OCI-LY1 (cell line): ENCODE measurements around the gene TMEM18.

ENCODE experiments used
- H2AFZ ChIP-seq: fragments of 200-600 bp; sonication (generic), shearing (Covaris generic); 2 replicates; pipeline ENCODE4 v1.6.0; 2014; ENCODE audit warnings: antibody characterized with exemption, mild to moderate bottlenecking, low read length
- H3F3A ChIP-seq: fragments of 200-600 bp; sonication (generic), shearing (Covaris generic); 2 replicates; pipeline ENCODE4 v1.6.0; 2014; ENCODE audit warnings: mild to moderate bottlenecking, antibody characterized with exemption, low read length, moderate library complexity; ENCODE audit not compliant: insufficient read depth
- H3K27ac ChIP-seq: fragments of 200-600 bp; sonication (generic); 2 replicates; pipeline ENCODE4 v1.5.1; 2014; ENCODE audit warnings: low read length, mixed run types, mild to moderate bottlenecking, low read depth; ENCODE audit not compliant: poor library complexity, severe bottlenecking
- H3K27me3 ChIP-seq: fragments of 200-600 bp; sonication (generic); 2 replicates; pipeline ENCODE4 v1.6.0; 2014; ENCODE audit warnings: antibody characterized with exemption, mild to moderate bottlenecking, low read length, moderate library complexity; ENCODE audit not compliant: insufficient read depth
- H3K36me3 ChIP-seq: fragments of 200-600 bp; sonication (generic); 2 replicates; pipeline ENCODE4 v1.6.1; 2014; ENCODE audit warnings: mild to moderate bottlenecking, antibody characterized with exemption, low read length, moderate library complexity, mixed read lengths; ENCODE audit not compliant: insufficient read depth
- H3K4me1 ChIP-seq: fragments of 200-600 bp; sonication (generic); 2 replicates; pipeline ENCODE4 v1.5.1; 2014; ENCODE audit warnings: mild to moderate bottlenecking, low read length, moderate library complexity; ENCODE audit not compliant: insufficient read depth, severe bottlenecking
- H3K4me2 ChIP-seq: fragments of 200-600 bp; sonication (generic), shearing (Covaris generic); 2 replicates; pipeline ENCODE4 v1.6.1; 2014; ENCODE audit warnings: low read length
- H3K4me3 ChIP-seq: fragments of 200-600 bp; sonication (generic); 2 replicates; pipeline ENCODE4 v1.5.1; 2014; ENCODE audit warnings: low read length, low read depth, mild to moderate bottlenecking, mixed read lengths; ENCODE audit not compliant: poor library complexity, severe bottlenecking
- H3K79me2 ChIP-seq: fragments of 200-600 bp; shearing (Covaris generic); 2 replicates; pipeline ENCODE4 v1.6.1; 2016; ENCODE audit warnings: mixed run types, low read length, mixed read lengths; ENCODE audit not compliant: insufficient read depth
- H3K9ac ChIP-seq: fragments of 200-600 bp; sonication (generic), shearing (Covaris generic); 2 replicates; pipeline ENCODE4 v1.6.1; 2014; ENCODE audit warnings: mild to moderate bottlenecking, low read length, mixed read lengths
- H3K9me2 ChIP-seq: fragments of 200-600 bp; sonication (generic), shearing (Covaris generic); 2 replicates; pipeline ENCODE4 v1.6.1; 2014; ENCODE audit warnings: low read depth, mild to moderate bottlenecking, low read length, mixed read lengths
- H3K9me3 ChIP-seq: fragments of 200-600 bp; shearing (Covaris generic); 2 replicates; pipeline ENCODE4 v1.6.1; 2014; ENCODE audit warnings: low read length, mixed read lengths
- H4K20me1 ChIP-seq: fragments of 200-600 bp; sonication (generic), shearing (Covaris generic); 2 replicates; pipeline ENCODE4 v1.6.0; 2016; ENCODE audit warnings: mild to moderate bottlenecking, low read length; ENCODE audit not compliant: insufficient read depth
- CTCF ChIP-seq: fragments of 200-600 bp; sonication (generic), shearing (Covaris generic); IDR thresholded peaks from 2 replicates; pipeline ENCODE4 v1.5.1; 2017; ENCODE audit warnings: mild to moderate bottlenecking, antibody characterized with exemption, low read length, moderate library complexity, mixed read lengths
- EZH2 ChIP-seq: fragments of 200-600 bp; sonication (generic), shearing (Covaris generic); IDR thresholded peaks from 2 replicates; pipeline ENCODE4 v1.8.0; 2017; ENCODE audit warnings: borderline replicate concordance, mixed run types, mild to moderate bottlenecking, antibody characterized with exemption, low read length, moderate library complexity, mixed read lengths

TMEM18 gene

DNA sequence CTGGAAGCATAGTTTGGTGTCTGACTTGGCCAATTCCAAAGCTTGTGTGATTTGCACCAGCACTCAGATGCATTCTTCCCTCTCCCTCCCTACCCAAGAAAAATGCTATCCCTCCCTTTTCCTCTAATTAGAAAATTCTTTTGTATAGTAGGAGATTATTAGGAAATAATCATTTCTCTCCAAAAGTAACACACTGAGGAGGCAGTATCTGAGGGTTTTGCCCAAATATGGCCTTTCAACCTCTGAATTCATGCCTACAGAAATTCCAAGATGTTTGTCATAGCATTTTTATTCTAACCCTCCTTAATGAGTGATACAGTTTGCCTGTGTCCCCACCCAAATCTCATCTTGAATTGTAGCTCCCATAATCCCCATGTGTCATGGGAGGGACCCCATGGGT lies 5.0 kb upstream of the TMEM18 start:
- no peaks in the 10 kb centered on the region for H3K9me2 ChIP-seq
- H3K9ac ChIP-seq = no peak overlapping the region
- no peaks in the 10 kb centered on the region; the same call in 1 of the 2 replicates for H3K36me3 ChIP-seq
- H3K27me3 ChIP-seq = no peaks in the 10 kb centered on the region
- no peak for TF ChIP-seq EZH2
- TF ChIP-seq CTCF = no peak
- H3K4me2 ChIP-seq = no peak overlapping the region
- peaks cover 8% of the 10 kb centered on the region for H3K4me1 ChIP-seq
- no peaks in the 10 kb centered on the region for H3F3A ChIP-seq
- no peak overlapping the region for H2AFZ ChIP-seq
- no peaks in the 10 kb centered on the region for H3K79me2 ChIP-seq
- H3K27ac ChIP-seq = no peak overlapping the region
- H4K20me1 ChIP-seq = no peaks in the 10 kb centered on the region
- H3K9me3 ChIP-seq = peaks cover 12% of the 10 kb centered on the region; the same call in 1 of the 2 replicates
- no peak overlapping the region for H3K4me3 ChIP-seq

DNA sequence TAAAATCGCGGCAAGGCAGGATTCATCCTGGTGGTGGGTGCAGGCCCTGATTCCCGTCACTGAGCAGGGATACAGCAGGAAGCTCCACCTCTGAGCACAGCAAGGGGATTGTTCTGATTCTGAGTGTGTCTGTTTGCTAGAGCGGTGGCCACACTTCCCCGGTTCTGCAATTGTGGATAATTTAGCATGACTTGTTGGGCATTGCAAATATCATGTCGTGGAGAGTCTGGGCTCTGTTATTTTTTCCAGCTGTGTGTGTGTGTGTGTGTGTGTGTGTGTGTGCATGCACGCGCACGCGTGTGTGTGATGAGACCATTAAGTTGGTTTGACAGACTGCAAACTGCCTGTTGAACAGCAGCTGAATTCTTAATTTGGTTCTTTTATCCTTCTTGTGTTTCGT lies 4.1 kb upstream of the TMEM18 start:
- H3K9me3 ChIP-seq = peaks cover 12% of the 10 kb centered on the region; the same call in 1 of the 2 replicates
- H3K4me2 ChIP-seq = no peak overlapping the region
- H4K20me1 ChIP-seq = no peaks in the 10 kb centered on the region
- peaks cover 8% of the 10 kb centered on the region for H3K4me1 ChIP-seq
- no peaks in the 10 kb centered on the region for H3K79me2 ChIP-seq
- H3K27me3 ChIP-seq = no peaks in the 10 kb centered on the region
- no peaks in the 10 kb centered on the region for H3F3A ChIP-seq
- TF ChIP-seq CTCF (no peak), EZH2 (no peak)
- H3K4me3 ChIP-seq = no peak overlapping the region
- H3K27ac ChIP-seq = no peak overlapping the region
- H3K9ac ChIP-seq = no peak overlapping the region
- H3K36me3 ChIP-seq = no peaks in the 10 kb centered on the region; the same call in 1 of the 2 replicates
- H3K9me2 ChIP-seq = no peaks in the 10 kb centered on the region
- no peak overlapping the region for H2AFZ ChIP-seq

DNA sequence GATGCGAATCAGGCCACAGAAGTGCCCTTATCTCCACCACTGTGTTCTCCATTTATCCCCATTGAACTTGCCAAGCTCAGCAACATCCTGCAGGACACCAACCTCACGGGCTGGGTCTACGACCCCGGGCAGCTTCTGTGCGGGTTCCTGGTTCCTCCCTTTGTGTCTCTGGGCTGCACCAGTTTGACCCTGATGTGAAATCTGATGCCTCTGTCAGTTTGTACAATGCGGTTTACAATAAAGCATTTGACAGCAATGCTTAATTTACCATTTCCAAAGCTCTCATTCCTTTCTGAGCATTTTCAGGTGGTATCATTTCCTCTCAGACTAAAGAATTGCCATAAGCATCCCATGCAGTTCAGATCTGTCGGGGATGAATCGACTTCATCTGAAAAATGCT lies 3.3 kb upstream of the TMEM18 start:
- Histone ChIP-seq H3K9me2 (no peaks in the 10 kb centered on the region), H3K79me2 (peaks cover 5% of the 10 kb centered on the region; the same call in 1 of the 2 replicates), H3K4me2 (no peak overlapping the region), H3K9ac (no peak overlapping the region), H3K36me3 (no peaks in the 10 kb centered on the region; the same call in 1 of the 2 replicates), H3K4me1 (peaks cover 14% of the 10 kb centered on the region), H4K20me1 (no peaks in the 10 kb centered on the region), H3K4me3 (no peak overlapping the region), H3K27me3 (no peaks in the 10 kb centered on the region), H3F3A (no peaks in the 10 kb centered on the region), H3K9me3 (peaks cover 8% of the 10 kb centered on the region; the same call in 1 of the 2 replicates), H2AFZ (no peak overlapping the region), H3K27ac (no peak overlapping the region)
- TF ChIP-seq EZH2 (no peak), CTCF (no peak)
